ENCODE results near the gene TSFM.
A peak's percentile ranks its signal among the peaks of the same experiment; 100 is the strongest.

The TSFM gene

DNA sequence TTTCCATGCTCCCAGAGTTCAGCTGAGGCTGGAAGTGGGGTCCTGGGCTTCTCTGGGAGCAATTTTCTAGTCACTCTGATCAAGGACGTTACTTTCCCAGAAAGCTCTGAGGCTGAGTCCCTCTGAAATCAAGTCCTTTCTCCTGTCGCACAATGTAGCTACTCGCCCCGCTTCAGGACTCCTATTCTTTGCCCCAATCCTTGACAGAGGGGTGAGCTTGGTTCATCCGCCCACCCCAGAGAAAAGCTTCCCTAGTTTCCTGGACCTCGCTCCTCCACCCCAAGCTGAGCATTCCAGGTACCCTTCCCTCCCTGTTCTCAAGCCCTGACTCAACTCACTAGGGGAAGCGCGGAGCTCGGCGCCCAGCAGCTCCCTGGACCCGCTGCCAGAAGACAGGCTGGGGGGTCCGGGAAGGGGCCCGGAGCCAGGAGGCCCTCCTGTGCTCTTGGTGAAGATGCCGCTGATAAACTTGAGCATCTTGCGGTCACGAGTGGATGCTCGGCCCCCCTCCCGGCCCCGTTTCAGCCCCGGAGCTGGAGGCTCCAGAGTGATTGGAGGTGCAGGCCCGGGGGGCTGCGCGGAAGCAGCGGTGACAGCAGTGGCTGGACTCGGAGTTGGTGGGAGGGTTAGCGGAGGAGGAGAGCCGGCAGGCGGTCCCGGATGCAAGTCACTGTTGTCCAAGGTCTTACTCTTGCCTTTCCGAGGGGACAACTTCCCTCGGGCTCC lies 45.7 kb upstream of the TSFM start (continued):
- TF ChIP-seq ZNF423 (tag by site-specific recombination; IDR thresholded peaks at IDR 0.05) (no peak), ZNF223 (tag by site-specific recombination; IDR thresholded peaks at IDR 0.05) (0 out of 2 replicates have a peak, but pooled peaks have one; percentile 18), ZNF341 (tag by site-specific recombination; IDR thresholded peaks at IDR 0.05; ENCODE audit: low read depth) (peak; percentile 56; the same call in 1 of the 2 replicates), ZSCAN16 (tag by site-specific recombination; IDR thresholded peaks at IDR 0.05) (no peak), EGR2 (tag by site-specific recombination; IDR thresholded peaks at IDR 0.05; ENCODE audit: low read depth) (peak; percentile 31; the same call in 1 of the 2 replicates), ZBTB17 (tag by site-specific recombination; IDR thresholded peaks at IDR 0.05) (peak; percentile 23; the same call in 1 of the 2 replicates), ZFHX2 (tag by site-specific recombination; conservative IDR thresholded peaks at IDR 0.05) (peak; percentile 45), ZIC2 (tag by site-specific recombination; IDR thresholded peaks at IDR 0.05) (peak; percentile 29; the same call in 1 of the 2 replicates)
- TF ChIP-seq, protein P1, sequence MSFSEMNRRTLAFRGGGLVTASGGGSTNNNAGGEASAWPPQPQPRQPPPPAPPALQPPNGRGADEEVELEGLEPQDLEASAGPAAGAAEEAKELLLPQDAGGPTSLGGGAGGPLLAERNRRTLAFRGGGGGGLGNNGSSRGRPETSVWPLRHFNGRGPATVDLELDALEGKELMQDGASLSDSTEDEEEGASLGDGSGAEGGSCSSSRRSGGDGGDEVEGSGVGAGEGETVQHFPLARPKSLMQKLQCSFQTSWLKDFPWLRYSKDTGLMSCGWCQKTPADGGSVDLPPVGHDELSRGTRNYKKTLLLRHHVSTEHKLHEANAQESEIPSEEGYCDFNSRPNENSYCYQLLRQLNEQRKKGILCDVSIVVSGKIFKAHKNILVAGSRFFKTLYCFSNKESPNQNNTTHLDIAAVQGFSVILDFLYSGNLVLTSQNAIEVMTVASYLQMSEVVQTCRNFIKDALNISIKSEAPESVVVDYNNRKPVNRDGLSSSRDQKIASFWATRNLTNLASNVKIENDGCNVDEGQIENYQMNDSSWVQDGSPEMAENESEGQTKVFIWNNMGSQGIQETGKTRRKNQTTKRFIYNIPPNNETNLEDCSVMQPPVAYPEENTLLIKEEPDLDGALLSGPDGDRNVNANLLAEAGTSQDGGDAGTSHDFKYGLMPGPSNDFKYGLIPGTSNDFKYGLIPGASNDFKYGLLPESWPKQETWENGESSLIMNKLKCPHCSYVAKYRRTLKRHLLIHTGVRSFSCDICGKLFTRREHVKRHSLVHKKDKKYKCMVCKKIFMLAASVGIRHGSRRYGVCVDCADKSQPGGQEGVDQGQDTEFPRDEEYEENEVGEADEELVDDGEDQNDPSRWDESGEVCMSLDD (tag by site-specific recombination; IDR thresholded peaks at IDR 0.05), result 0 out of 2 replicates have a peak, but pooled peaks have one; percentile 39
- TF ChIP-seq, protein P2, sequence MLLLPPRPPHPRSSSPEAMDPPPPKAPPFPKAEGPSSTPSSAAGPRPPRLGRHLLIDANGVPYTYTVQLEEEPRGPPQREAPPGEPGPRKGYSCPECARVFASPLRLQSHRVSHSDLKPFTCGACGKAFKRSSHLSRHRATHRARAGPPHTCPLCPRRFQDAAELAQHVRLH (tag by site-specific recombination; IDR thresholded peaks at IDR 0.05), result 0 out of 2 replicates have a peak, but pooled peaks have one; percentile 39

DNA sequence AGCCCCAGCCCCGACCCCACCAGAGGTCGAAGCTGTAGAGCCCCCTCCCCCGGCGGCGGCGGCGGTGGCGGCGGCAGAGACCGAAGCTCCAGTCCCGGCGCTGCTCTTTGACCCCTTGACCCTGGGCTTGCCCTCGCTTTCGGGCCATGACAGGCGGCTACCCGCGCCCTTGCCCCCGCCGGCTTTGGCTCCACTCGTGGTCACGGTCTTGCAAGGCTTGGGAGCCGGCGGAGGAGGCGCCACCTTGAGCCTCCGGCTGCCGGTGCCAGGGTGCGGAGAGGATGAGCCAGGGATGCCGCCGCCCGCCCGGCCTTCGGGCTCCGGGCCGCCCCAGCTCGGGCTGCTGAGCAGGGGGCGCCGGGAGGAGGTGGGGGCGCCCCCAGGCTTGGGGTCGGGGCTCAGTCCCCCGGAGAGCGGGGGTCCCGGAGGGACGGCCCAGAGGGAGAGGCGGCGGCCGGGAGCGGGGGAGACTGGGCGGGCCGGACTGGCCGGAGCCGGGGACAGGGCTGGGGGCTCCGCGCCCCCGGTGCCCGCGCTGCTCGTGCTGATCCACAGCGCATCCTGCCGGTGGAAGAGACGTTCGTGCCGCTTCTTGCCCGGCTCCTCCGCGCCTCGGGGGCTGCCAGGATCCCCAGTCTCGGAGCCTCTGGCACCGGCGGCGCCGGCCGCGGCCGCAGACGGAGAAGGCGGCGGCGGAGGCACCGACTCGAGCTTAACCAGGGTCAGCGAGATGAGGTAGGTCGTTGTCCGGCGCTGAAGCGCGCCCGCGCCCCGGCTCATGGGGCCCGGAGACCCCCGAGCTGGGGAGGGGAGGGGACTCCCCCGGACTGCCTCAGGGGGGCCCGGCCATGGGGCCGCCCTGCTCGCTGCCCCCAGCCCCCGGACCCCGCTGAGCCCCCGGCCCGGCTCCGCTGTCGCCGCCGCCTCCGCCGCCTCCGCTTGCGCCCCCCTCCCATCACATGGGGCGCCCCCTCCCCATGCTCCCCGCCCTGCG lies 44.8 kb upstream of the TSFM start:
- CTCF ChIA-PET, result interaction anchor here (1.1 to 4.8 kb wide), 3 partner anchors 13 to 154 kb away, joined by 3 to 55 read pairs (median 35); no protein-coding TSS in a partner anchor
- no peaks in the 10 kb centered on the region for H3K9me3 ChIP-seq (ENCODE audit: control insufficient read depth, insufficient read depth, low read depth, low read length)
- no peaks in the 10 kb centered on the region for H3K36me3 ChIP-seq (ENCODE audit: control insufficient read depth in 2 of 2, insufficient read depth in 1 of 2, low read length in 2 of 2)
- H3K4me3 ChIP-seq (ENCODE audit: low read depth, low read length), result peak overlapping the region; percentile 37
- no peak overlapping the region; the same call in 1 of the 2 replicates for H3K27ac ChIP-seq (ENCODE audit: extremely low read depth, low read depth, low read length)
- H3K4me1 ChIP-seq (ENCODE audit: control insufficient read depth, insufficient read depth, low read length), result peaks cover 6% of the 10 kb centered on the region; the same call in 1 of the 2 replicates
- POLR2A ChIA-PET, result interaction anchor here (1.2 kb wide), 1 partner anchor 12 kb away, joined by 6 read pairs; no protein-coding TSS in a partner anchor
- TF ChIP-seq ZNF76 (tag by site-specific recombination; IDR thresholded peaks at IDR 0.05; ENCODE audit: borderline replicate concordance, low read depth) (no peak), ZFP3 (tag by site-specific recombination; IDR thresholded peaks at IDR 0.05; ENCODE audit: low read depth) (no peak), ZIC2 (tag by site-specific recombination; IDR thresholded peaks at IDR 0.05) (no peak), ZNF837 (tag by site-specific recombination; IDR thresholded peaks at IDR 0.05) (no peak), YY2 (tag by site-specific recombination; IDR thresholded peaks at IDR 0.05) (no peak), ZFP37 (tag by site-specific recombination; IDR thresholded peaks at IDR 0.05) (no peak), ZNF560 (tag by site-specific recombination; IDR thresholded peaks at IDR 0.05; ENCODE audit: borderline replicate concordance) (peak; percentile 89), BCL11B (tag by site-specific recombination; IDR thresholded peaks at IDR 0.05; ENCODE audit: low read depth) (peak; percentile 68; the same call in 1 of the 2 replicates), IKZF3 (tag by site-specific recombination; IDR thresholded peaks at IDR 0.05) (no peak), ZNF701 (tag by site-specific recombination; IDR thresholded peaks at IDR 0.05) (no peak), ZNF416 (tag by site-specific recombination; IDR thresholded peaks at IDR 0.05) (no peak), ZNF521 (tag by site-specific recombination; IDR thresholded peaks at IDR 0.05) (no peak), ZNF677 (tag by site-specific recombination; IDR thresholded peaks at IDR 0.05) (no peak), ZEB2 (tag by site-specific recombination; IDR thresholded peaks at IDR 0.05) (no peak), ZNF155 (tag by site-specific recombination; IDR thresholded peaks at IDR 0.05) (no peak), ZBTB7A (tag by site-specific recombination; IDR thresholded peaks at IDR 0.05; ENCODE audit: low read depth) (peak; percentile 62; the same call in 1 of the 2 replicates), PRDM1 (tag by site-specific recombination; IDR thresholded peaks at IDR 0.05) (no peak)
- TF ChIP-seq, protein P3, sequence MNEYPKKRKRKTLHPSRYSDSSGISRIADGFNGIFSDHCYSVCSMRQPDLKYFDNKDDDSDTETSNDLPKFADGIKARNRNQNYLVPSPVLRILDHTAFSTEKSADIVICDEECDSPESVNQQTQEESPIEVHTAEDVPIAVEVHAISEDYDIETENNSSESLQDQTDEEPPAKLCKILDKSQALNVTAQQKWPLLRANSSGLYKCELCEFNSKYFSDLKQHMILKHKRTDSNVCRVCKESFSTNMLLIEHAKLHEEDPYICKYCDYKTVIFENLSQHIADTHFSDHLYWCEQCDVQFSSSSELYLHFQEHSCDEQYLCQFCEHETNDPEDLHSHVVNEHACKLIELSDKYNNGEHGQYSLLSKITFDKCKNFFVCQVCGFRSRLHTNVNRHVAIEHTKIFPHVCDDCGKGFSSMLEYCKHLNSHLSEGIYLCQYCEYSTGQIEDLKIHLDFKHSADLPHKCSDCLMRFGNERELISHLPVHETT (tag by site-specific recombination; IDR thresholded peaks at IDR 0.05), result no peak
- TF ChIP-seq, protein P2 (tag by site-specific recombination; IDR thresholded peaks at IDR 0.05), result no peak
- TF ChIP-seq, protein P4, sequence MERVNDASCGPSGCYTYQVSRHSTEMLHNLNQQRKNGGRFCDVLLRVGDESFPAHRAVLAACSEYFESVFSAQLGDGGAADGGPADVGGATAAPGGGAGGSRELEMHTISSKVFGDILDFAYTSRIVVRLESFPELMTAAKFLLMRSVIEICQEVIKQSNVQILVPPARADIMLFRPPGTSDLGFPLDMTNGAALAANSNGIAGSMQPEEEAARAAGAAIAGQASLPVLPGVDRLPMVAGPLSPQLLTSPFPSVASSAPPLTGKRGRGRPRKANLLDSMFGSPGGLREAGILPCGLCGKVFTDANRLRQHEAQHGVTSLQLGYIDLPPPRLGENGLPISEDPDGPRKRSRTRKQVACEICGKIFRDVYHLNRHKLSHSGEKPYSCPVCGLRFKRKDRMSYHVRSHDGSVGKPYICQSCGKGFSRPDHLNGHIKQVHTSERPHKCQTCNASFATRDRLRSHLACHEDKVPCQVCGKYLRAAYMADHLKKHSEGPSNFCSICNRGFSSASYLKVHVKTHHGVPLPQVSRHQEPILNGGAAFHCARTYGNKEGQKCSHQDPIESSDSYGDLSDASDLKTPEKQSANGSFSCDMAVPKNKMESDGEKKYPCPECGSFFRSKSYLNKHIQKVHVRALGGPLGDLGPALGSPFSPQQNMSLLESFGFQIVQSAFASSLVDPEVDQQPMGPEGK (tag by site-specific recombination; IDR thresholded peaks at IDR 0.05), result peak; percentile 7

All from HEK293 (cell line).